MM.1S (cell line): ENCODE data around the gene PUS3.

Experiments used
- DNase-seq: peaks from one replicate; pipeline ENCODE4 v3.0.0-alpha.2; 2015
- H2AFZ ChIP-seq: fragments of 300-600 bp; sonication (generic); 2 replicates; pipeline ENCODE4 v1.6.0; 2016; ENCODE audit warnings: antibody characterized with exemption, low read length
- H3F3A ChIP-seq: fragments of 300-600 bp; sonication (generic); 2 replicates; pipeline ENCODE4 v1.6.1; 2016; ENCODE audit warnings: mild to moderate bottlenecking, antibody characterized with exemption, low read length, moderate library complexity, mixed read lengths; ENCODE audit not compliant: insufficient read depth
- H3K27ac ChIP-seq: fragments of 300-600 bp; sonication (generic); 2 replicates; pipeline ENCODE4 v1.5.1; 2016; ENCODE audit warnings: mild to moderate bottlenecking, low read length
- H3K27me3 ChIP-seq: fragments of 300-600 bp; sonication (generic); replicated peaks from 2 replicates; pipeline ENCODE4 v1.6.0; 2016; ENCODE audit warnings: low read length; ENCODE audit not compliant: insufficient read depth
- H3K36me3 ChIP-seq: fragments of 300-600 bp; sonication (generic); replicated peaks from 2 replicates; pipeline ENCODE4 v1.6.1; 2016; ENCODE audit warnings: mild to moderate bottlenecking, low read length, mixed read lengths; ENCODE audit not compliant: insufficient read depth
- H3K4me1 ChIP-seq: fragments of 300-600 bp; sonication (generic); 2 replicates; pipeline ENCODE4 v1.6.1; 2016; ENCODE audit warnings: low read length, mixed read lengths
- H3K4me2 ChIP-seq: fragments of 300-600 bp; sonication (generic); 2 replicates; pipeline ENCODE4 v1.6.0; 2016; ENCODE audit warnings: low read depth, low read length
- H3K4me3 ChIP-seq: fragments of 300-600 bp; sonication (generic); 2 replicates; pipeline ENCODE4 v1.5.1; 2016; ENCODE audit warnings: low read length, mixed read lengths
- H3K79me2 ChIP-seq: fragments of 300-600 bp; sonication (generic); 2 replicates; pipeline ENCODE4 v1.6.1; 2016; ENCODE audit warnings: mixed run types, low read length, mixed read lengths
- H3K9ac ChIP-seq: fragments of 300-600 bp; sonication (generic); 2 replicates; pipeline ENCODE4 v1.6.1; 2016; ENCODE audit warnings: low read length, mixed read lengths
- H3K9me2 ChIP-seq: fragments of 300-600 bp; sonication (generic); replicated peaks from 2 replicates; pipeline ENCODE4 v1.6.1; 2016; ENCODE audit warnings: mild to moderate bottlenecking, low read length, mixed read lengths; ENCODE audit not compliant: insufficient read depth
- H3K9me3 ChIP-seq: fragments of 300-600 bp; sonication (generic); replicated peaks from 2 replicates; pipeline ENCODE4 v1.6.1; 2016; ENCODE audit warnings: mild to moderate bottlenecking, low read length, mixed read lengths; ENCODE audit not compliant: insufficient read depth
- H4K20me1 ChIP-seq: fragments of 300-600 bp; sonication (generic); 2 replicates; pipeline ENCODE4 v1.6.1; 2016; ENCODE audit warnings: mild to moderate bottlenecking, low read length, moderate library complexity, mixed read lengths; ENCODE audit not compliant: insufficient read depth
- EZH2 ChIP-seq: fragments of 300-600 bp; sonication (generic); optimal IDR thresholded peaks from 2 replicates; pipeline ENCODE3; 2017; ENCODE audit warnings: low read depth, mild to moderate bottlenecking, antibody characterized with exemption, low read length, mixed read lengths
- EZH2phosphoT487 ChIP-seq: fragments of 300-600 bp; sonication (generic); IDR thresholded peaks from 2 replicates; pipeline ENCODE4 v1.6.1; 2018; ENCODE audit warnings: antibody characterized with exemption, low read length
- TF ChIP-seq, protein P1 (sequence below): fragments of 300-600 bp; sonication (generic); IDR thresholded peaks from 2 replicates; pipeline ENCODE4 v1.5.1; 2016; ENCODE audit warnings: antibody characterized with exemption, low read length, mixed read lengths

Gene PUS3

DNA sequence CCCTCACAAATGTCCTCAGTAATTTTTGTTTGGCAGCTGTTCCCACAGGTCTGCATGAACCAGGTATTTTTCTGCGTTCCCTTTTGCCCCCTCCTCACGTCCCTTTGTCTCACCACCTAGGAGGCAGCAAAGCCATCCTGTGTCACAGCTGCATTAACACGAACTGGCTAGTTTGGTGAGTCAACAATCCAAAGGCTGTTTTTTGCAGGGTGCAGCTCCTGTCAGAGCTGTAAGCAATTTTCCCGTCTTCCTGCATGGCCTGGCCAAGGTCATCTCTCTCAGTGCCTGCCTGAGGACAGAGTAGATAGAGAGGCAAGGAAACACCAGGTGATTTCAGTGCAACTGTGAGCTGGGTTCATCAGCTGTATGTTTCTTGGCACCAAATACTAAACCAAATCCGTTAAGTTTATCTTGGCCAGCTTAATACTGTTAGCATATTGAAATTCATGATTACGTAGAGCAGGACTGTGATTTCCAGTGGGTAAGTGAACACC is 22.3 kb upstream of the PUS3 start:
- TF ChIP-seq EZH2phosphoT487 (no peak), EZH2 (no peak)
- TF ChIP-seq, protein P1, sequence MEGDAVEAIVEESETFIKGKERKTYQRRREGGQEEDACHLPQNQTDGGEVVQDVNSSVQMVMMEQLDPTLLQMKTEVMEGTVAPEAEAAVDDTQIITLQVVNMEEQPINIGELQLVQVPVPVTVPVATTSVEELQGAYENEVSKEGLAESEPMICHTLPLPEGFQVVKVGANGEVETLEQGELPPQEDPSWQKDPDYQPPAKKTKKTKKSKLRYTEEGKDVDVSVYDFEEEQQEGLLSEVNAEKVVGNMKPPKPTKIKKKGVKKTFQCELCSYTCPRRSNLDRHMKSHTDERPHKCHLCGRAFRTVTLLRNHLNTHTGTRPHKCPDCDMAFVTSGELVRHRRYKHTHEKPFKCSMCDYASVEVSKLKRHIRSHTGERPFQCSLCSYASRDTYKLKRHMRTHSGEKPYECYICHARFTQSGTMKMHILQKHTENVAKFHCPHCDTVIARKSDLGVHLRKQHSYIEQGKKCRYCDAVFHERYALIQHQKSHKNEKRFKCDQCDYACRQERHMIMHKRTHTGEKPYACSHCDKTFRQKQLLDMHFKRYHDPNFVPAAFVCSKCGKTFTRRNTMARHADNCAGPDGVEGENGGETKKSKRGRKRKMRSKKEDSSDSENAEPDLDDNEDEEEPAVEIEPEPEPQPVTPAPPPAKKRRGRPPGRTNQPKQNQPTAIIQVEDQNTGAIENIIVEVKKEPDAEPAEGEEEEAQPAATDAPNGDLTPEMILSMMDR: no peak
- no peak overlapping the region for H3K4me3 ChIP-seq
- no peaks in the 10 kb centered on the region for H3K4me1 ChIP-seq
- no peak overlapping the region for H3K4me2 ChIP-seq
- no peak overlapping the region for H2AFZ ChIP-seq
- H3K27me3 ChIP-seq: no peaks in the 10 kb centered on the region
- H3K27ac ChIP-seq: no peak overlapping the region
- H3K36me3 ChIP-seq: no peaks in the 10 kb centered on the region
- H3K9me3 ChIP-seq: no peaks in the 10 kb centered on the region
- H3K79me2 ChIP-seq: no peaks in the 10 kb centered on the region
- H4K20me1 ChIP-seq: no peaks in the 10 kb centered on the region
- H3F3A ChIP-seq: no peaks in the 10 kb centered on the region
- no peaks in the 10 kb centered on the region for H3K9me2 ChIP-seq
- DNase-seq: no peak
- H3K9ac ChIP-seq: no peak overlapping the region

- H3K9ac ChIP-seq: no peak overlapping the region
- no peak overlapping the region for H3K4me2 ChIP-seq
- no peaks in the 10 kb centered on the region for H3K27me3 ChIP-seq
Observed at GRCh38 chr11:125924384-125925007, 21.5 kb upstream of the PUS3 start.

GRCh38 chr11:125923633-125924032 is 20.6 kb upstream of the PUS3 start:
- Histone ChIP-seq H3F3A (no peaks in the 10 kb centered on the region), H4K20me1 (no peaks in the 10 kb centered on the region), H3K9me3 (no peaks in the 10 kb centered on the region), H3K4me3 (no peak overlapping the region), H2AFZ (no peak overlapping the region), H3K27ac (no peak overlapping the region), H3K4me2 (no peak overlapping the region), H3K36me3 (no peaks in the 10 kb centered on the region), H3K4me1 (no peaks in the 10 kb centered on the region), H3K27me3 (no peaks in the 10 kb centered on the region), H3K9ac (no peak overlapping the region), H3K79me2 (no peaks in the 10 kb centered on the region), H3K9me2 (no peaks in the 10 kb centered on the region)
- no peak for DNase-seq
- TF ChIP-seq, protein P1: no peak
- TF ChIP-seq EZH2phosphoT487 (no peak), EZH2 (no peak)

More at GRCh38 chr11:125924384-125925007, 21.5 kb upstream of the PUS3 start:
- Histone ChIP-seq H3K4me1 (no peaks in the 10 kb centered on the region), H3K9me2 (no peaks in the 10 kb centered on the region), H3K4me3 (no peak overlapping the region), H4K20me1 (no peaks in the 10 kb centered on the region), H3K36me3 (no peaks in the 10 kb centered on the region), H2AFZ (no peak overlapping the region), H3K27ac (no peak overlapping the region), H3F3A (no peaks in the 10 kb centered on the region), H3K9me3 (no peaks in the 10 kb centered on the region), H3K79me2 (no peaks in the 10 kb centered on the region)
- TF ChIP-seq EZH2phosphoT487: no peak
- TF ChIP-seq, protein P1: no peak
- no peak for TF ChIP-seq EZH2
- no peak for DNase-seq
